Measurements from ENCODE around the gene NHS. TPM values are rescaled to one million over a fixed set of nuclear protein-coding genes. Genes with fewer than 3 reads are reported as not detected.

NHS gene
- total RNA-seq, 4 donors from 2014 or later = 0.20 to 0.39 (median 0.30) TPM

GRCh38 chrX:17679820-17680219, 304.8 kb downstream of the NHS start:
- Histone ChIP-seq H3K4me3 (no peak overlapping the region), H3K4me1 (no peaks in the 10 kb centered on the region), H3K36me3 (no peaks in the 10 kb centered on the region), H3K9me3 (no peaks in the 10 kb centered on the region), H3K27me3 (no peaks in the 10 kb centered on the region), H3K27ac (no peak overlapping the region)
- intact Hi-C loops (cut with DNase I; ENCODE audit: low total_unique reads) (loop anchor here (10.0 kb wide), 1 partner anchor 85 kb away; no protein-coding TSS in a partner anchor), in situ Hi-C loops (cut with MboI; ENCODE audit: low sequenced_read_pairs in 4 of 4) (loop anchor here in 3 of 4 donors (10.0 to 25.0 kb wide), 3 partner anchors 143 to 443 kb away; no protein-coding TSS in a partner anchor)
- TF ChIP-seq CTCF (IDR thresholded peaks at IDR 0.05 in 4 of 5, conservative IDR thresholded peaks at IDR 0.05 in 1 of 5) (no peak), POLR2A (IDR thresholded peaks at IDR 0.05) (no peak)
- DNase-seq (no peak), ATAC-seq (no peak)

- TF ChIP-seq POLR2A (IDR thresholded peaks at IDR 0.05) (no peak), CTCF (IDR thresholded peaks at IDR 0.05 in 4 of 5, conservative IDR thresholded peaks at IDR 0.05 in 1 of 5) (no peak)
- no peak for DNase-seq
- in situ Hi-C loops (cut with MboI; ENCODE audit: low sequenced_read_pairs in 4 of 4) (loop anchor here in 3 of 4 donors (10.0 to 25.0 kb wide), 3 partner anchors 144 to 444 kb away; no protein-coding TSS in a partner anchor), intact Hi-C loops (cut with DNase I; ENCODE audit: low total_unique reads) (loop anchor here (10.0 kb wide), 1 partner anchor 86 kb away; no protein-coding TSS in a partner anchor)
- Histone ChIP-seq H3K4me1 (no peaks in the 10 kb centered on the region), H3K36me3 (no peaks in the 10 kb centered on the region), H3K27me3 (no peaks in the 10 kb centered on the region), H3K27ac (no peak overlapping the region), H3K9me3 (no peaks in the 10 kb centered on the region), H3K4me3 (no peak overlapping the region)
- ATAC-seq = no peak
These were observed 305.9 kb downstream of the NHS start for GRCh38 chrX:17680732-17681413.

GRCh38 chrX:17682259-17682658, 307.3 kb downstream of the NHS start:
- intact Hi-C loops (cut with DNase I; ENCODE audit: low total_unique reads) = loop anchor here (10.0 kb wide), 1 partner anchor 87 kb away; no protein-coding TSS in a partner anchor

GRCh38 chrX:17685026-17685425, 310.0 kb downstream of the NHS start:
- ATAC-seq (no peak), DNase-seq (no peak)
- Histone ChIP-seq H3K27ac (no peak overlapping the region), H3K9me3 (no peaks in the 10 kb centered on the region), H3K4me3 (no peak overlapping the region), H3K36me3 (no peaks in the 10 kb centered on the region), H3K27me3 (no peaks in the 10 kb centered on the region), H3K4me1 (no peaks in the 10 kb centered on the region)
- intact Hi-C loops (cut with DNase I; ENCODE audit: low total_unique reads) = loop anchor here (10.0 kb wide), 1 partner anchor 90 kb away; no protein-coding TSS in a partner anchor
- TF ChIP-seq CTCF (IDR thresholded peaks at IDR 0.05 in 4 of 5, conservative IDR thresholded peaks at IDR 0.05 in 1 of 5) = no peak
- TF ChIP-seq POLR2A (IDR thresholded peaks at IDR 0.05) = no peak
- in situ Hi-C loops (cut with MboI; ENCODE audit: low sequenced_read_pairs in 4 of 4) = loop anchor here (5.0 to 25.0 kb wide), 4 partner anchors 148 to 448 kb away; no protein-coding TSS in a partner anchor

More at GRCh38 chrX:17682259-17682658, 307.3 kb downstream of the NHS start:
- ATAC-seq (no peak), DNase-seq (no peak)
- no peak overlapping the region for H3K4me3 ChIP-seq
- H3K9me3 ChIP-seq = no peaks in the 10 kb centered on the region
- no peaks in the 10 kb centered on the region for H3K36me3 ChIP-seq
- TF ChIP-seq CTCF (IDR thresholded peaks at IDR 0.05 in 4 of 5, conservative IDR thresholded peaks at IDR 0.05 in 1 of 5) (no peak), POLR2A (IDR thresholded peaks at IDR 0.05) (no peak)
- H3K27me3 ChIP-seq = no peaks in the 10 kb centered on the region
- in situ Hi-C loops (cut with MboI; ENCODE audit: low sequenced_read_pairs in 4 of 4) = loop anchor here in 3 of 4 donors (10.0 to 25.0 kb wide), 3 partner anchors 145 to 445 kb away; no protein-coding TSS in a partner anchor
- H3K27ac ChIP-seq = no peak overlapping the region
- no peaks in the 10 kb centered on the region for H3K4me1 ChIP-seq
